Measurements from ENCODE around the gene ENTPD8.
"Not testable (repeated sequence)": the region's sequence is repeated elsewhere in the genome, so short reads cannot be mapped to it uniquely, and the experiment has no call there.

ENTPD8 gene

DNA sequence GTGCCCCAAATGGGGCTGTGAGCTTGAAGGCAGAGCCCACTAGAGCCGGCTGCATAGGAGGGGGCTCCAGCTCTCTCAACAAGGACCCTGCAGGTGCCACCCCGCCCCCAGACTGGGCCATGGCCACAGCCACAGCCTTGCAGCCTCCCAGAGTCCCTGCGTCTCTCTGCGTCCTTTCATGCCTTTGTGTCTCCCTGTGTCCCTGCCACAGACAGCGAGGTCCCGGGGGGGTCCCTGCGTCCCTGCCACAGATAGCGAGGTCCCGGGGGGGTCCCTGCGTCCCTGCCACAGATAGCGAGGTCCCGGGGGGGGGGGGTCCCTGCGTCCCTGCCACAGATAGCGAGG is 11.6 kb downstream of the ENTPD8 start:
- DNase-seq, result no peak

- DNase-seq, result no peak
Measured at GRCh38 chr9:137428841-137429545, 12.2 kb downstream of the ENTPD8 start.

- no peak for DNase-seq
Measured at GRCh38 chr9:137428311-137428630, 12.9 kb downstream of the ENTPD8 start.

- no peak for DNase-seq
Measured at GRCh38 chr9:137427454-137428310, 13.5 kb downstream of the ENTPD8 start.

GRCh38 chr9:137426018-137426681 is 15.0 kb downstream of the ENTPD8 start:
- DNase-seq, result no peak

- no peak for DNase-seq
Measured at GRCh38 chr9:137423514-137424291, 17.5 kb downstream of the ENTPD8 start.

GRCh38 chr9:137422604-137423513 is 18.3 kb downstream of the ENTPD8 start, which contains the start of the genes EXD3 and NOXA1:
TSS of gene EXD3 (minus strand) at chr9:137423162. CDS start at chr9:137395357, 27,805 bp downstream.
TSS of gene NOXA1 (plus strand) at chr9:137423393. CDS start at chr9:137423530, 137 bp downstream.
- peak; percentile 84 for DNase-seq

DNA sequence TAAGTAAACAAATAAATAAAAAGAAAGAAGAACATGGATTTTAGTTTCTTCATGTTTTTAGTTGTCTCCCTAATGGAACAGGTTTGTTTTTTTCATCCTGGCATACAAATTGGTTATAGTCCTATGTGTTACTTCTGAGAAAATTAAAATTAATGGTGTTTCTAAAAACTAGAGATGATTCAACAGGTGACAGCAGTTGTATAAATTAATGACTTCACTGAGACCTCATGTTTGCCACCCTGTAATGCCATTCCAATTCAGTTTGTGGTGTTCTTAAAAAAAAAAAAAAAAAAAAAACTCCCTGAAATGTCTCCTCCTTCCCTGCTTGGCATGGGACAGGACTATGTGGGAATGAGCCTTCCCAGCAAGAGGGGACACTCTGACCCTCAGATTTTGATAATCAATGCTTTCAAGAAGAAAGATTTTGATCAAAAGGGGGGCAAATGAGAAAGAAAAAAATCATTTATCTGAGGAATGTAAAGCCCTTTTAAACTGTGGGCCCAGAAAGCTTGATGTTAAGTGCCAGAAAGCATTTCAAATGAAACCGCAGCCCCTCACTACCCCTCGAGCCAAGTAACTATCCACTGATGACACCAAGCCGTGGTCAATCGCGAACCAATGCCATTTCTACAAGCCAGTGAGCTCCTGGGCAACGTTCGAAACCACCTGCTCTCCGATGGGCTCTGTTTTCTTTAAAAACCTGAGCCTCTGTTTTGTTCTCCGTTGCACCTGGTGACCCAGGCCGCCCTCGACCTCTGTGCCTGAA is 19.1 kb downstream of the ENTPD8 start:
- DNase-seq, result no peak

GRCh38 chr9:137417161-137418021 is 23.8 kb downstream of the ENTPD8 start:
- DNase-seq, result no peak

DNA sequence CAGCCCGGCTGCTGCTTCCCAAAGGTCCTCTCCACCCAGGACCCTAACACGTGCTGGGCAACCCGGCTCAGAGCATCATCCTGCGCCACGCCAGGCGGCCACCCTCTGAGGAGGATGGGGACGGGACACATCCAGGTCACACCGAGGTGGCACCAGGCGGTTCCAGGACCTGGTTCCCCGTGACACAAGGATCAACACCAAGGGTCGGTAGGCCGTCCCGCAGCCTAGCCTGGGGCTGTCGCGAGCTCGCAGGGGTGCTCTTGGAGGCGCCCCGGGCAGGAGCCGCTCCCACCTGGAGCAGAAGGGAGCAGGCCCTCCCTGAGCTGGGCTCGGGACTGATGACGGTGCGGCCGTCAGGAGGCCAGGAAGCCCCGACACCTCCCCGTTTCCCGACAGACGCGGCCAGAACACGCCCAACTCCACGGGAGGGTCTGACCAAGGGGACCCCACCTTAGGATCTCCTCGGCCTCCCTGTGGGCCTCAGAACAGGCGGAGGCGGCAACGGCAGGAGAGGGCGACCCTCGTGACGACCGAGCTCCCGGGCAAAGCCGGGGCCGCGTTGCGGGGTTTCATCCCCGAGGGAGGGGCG is 24.5 kb downstream of the ENTPD8 start:
- DNase-seq, result no peak

- no peak for DNase-seq
Measured at GRCh38 chr9:137416006-137416562, 25.1 kb downstream of the ENTPD8 start.

GRCh38 chr9:137415451-137415850 is 25.7 kb downstream of the ENTPD8 start:
- DNase-seq, result no peak

DNA sequence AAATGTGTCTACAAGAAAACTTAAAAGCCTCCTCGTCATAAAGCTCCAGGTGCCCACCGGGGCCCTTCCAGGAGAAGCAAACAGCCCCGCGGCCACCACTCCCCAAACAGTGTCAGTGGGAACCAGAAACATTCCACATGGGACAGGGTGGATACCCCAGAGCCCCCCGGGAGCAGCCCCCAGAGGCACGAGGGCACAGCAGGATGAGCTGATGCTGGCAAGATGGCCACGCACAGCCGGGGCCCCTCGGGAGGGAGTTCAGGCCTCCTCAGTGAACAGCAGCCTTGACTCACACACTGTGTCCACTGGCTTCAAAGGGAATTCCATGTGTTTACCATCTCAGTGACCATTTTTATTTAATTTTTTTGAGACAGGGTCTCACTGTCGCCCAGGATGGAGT is 28.7 kb downstream of the ENTPD8 start:
- no peak for DNase-seq

- no peak for DNase-seq
Measured at GRCh38 chr9:137411645-137412380, 29.3 kb downstream of the ENTPD8 start.

DNA sequence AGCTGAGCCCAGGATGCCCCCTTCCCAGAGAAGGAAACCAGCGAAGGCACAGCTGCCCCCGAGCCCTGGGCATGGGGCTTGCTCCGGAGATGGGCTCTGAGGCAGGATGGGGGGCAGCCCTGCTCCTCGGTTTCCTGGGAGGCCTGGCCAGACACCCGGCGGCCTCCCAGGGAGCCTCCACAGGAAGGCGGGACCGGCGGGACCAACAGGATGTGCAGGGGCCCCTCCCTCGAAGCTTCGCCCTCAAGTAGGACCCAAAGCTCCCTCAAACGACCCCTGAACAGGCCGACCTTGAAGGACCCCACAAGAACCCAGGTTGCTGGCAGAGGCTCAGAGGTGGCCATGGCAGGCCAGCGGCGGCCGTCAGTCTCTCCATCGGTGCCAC is 29.9 kb downstream of the ENTPD8 start:
- no peak for DNase-seq

DNA sequence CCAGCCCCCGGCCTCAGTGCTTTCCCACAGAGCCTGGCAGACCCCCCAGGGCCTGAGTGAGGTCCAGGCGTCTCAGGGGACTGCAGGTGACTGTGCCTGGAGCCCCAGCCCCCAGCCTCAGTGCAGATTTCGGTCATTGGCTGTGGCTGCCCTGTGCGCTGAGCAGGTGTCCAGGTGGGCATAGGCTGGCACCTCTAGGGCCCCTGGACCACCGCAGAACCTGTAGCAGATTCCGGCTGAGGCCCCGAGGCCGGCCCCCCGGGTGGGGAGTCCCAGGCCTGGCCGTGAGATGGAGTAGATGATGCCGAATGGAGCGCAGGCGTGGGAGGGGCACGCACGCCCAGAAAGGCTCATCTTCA is 30.3 kb downstream of the ENTPD8 start:
- DNase-seq, result no peak

GRCh38 chr9:137410236-137410890 is 30.8 kb downstream of the ENTPD8 start:
- DNase-seq, result not testable (repeated sequence)

- DNase-seq, result no peak
Measured at GRCh38 chr9:137409515-137409914, 31.6 kb downstream of the ENTPD8 start.

Data from DMS79 (cell line).